8988T (cell line): ENCODE data around the gene COMMD8.
"Not testable (repeated sequence)": the region's sequence is repeated elsewhere in the genome, so short reads cannot be mapped to it uniquely, and the experiment has no call there.

Experiments used
- DNase-seq: peaks from one replicate; pipeline ENCODE4 v3.0.0; 2011

Gene COMMD8

DNA sequence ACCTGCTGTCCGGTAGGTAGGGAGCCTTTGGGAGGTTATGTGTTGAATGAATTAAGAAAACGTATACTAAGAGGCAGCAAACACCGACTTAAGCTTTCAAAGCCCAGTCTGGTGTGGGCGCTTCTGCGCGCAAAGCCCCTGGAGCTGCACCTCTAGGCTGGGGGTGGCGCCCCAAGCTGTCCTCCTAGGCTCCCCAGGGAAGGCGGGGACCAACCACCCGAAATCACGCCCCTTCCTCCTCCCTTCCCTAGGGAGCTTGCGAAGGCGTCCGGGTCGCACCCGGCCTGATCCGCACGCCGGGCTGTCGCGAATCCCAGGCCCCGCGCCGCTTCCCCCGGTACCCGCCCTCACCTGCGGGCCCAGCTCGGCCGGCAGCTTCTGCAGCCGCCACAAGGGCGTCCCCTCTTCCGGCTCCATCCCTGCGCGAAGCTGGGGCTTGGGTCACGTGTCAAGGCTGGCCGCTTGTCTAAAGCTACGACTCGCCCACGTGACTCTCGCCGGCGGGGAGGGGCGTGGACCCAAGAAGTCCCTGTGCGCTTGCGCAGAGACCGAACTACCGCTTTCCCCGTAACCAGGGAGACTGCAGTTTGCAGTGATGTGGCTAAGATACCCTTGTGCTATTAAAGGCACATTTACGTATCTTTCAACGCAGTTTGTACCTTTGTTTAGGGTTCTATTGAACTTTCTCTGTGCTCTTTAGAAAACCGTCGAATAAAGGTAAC lies at the start of gene COMMD8:
Gene COMMD8, minus strand, starts transcription at position 468 of the 722 bp plus-strand sequence. Its CDS starts 51 bp downstream, at position 417.
- peak; percentile 49 for DNase-seq

DNA sequence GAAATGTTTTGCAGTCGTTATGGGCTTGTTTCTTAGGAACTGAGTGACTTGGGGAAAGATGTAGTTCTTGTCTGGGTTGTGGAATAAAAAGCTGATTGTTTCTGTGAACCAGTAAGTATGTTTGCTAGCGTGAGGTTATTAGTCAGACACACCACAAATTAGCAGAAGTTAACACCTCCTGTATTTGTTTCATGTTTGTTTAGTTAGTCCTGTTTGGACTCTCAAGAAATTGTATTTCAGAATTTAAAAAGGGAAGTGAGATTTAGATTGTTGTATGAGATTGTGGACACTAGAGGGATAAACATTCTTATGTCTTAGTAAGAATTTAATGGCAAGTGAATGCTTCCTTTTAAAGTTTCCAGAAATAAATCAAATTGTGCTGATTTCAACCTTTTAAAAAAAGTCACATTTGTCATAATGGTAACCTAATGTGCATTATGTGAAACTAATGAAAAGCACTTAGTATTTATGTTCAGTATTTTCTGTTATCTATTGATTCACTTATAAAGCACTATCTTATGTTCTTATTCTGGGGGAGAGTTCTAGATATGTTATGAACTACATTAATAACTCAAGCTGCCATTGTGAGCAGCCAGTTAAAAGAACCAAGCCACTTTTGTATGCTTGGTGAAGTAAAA lies 47.1 kb upstream of the COMMD8 start:
- DNase-seq, result no peak

DNA sequence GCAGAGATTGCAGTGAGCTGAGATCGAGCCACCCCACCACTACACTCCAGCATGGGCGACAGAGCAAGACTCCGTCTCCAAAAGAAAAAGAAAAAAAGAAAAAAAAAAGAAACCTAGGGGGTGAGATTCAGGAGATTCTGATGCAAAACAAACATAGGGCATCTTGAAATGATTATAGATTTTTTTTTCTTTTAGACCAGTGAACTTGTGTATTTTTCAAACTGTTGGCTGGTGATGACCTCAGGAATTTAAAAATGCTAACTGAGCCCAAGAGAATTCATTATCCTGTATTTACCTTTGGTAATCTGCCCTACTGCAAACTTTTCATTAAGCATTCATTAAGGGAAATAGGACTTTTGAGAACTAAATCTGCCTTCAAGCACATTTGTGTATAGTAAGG lies 42.2 kb upstream of the COMMD8 start:
- DNase-seq, result no peak

DNA sequence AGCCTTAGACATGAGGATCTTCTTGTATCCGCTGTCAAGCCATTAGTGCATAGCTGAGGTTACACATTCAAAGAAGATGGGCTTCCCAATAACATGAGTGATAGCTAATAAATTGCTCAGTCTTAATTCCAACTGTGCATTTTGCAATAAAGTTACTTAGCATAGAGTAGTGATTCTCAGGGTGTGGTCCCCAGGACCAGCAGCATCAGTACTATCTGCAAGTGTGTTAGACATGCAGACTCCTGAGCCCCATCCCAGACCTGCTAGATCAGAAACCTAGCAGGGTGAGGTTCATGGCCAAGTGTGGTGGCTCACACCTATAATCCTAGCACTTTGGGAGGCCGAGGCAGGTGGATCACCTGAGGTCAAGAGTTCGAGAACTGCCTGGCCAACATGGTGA lies 41.6 kb upstream of the COMMD8 start:
- no peak for DNase-seq

DNA sequence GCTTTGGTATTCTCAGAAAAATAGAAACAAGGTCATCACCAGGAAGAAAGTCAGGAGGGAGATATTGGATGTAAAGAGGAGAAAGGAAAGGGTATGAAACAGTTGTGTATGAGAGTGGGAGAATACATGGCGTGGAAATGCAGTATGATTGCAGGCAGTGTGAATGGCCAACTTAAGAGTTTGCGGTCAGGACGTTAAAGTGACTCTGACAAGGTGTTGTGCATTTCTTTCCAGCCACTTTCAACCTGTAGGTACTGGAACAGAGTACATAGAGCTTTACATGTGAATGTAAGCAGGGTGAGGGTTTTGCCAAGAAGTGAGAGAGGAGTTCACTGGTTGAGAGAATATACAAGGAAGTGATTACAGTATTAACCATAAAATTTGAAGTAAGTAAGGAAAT lies 37.3 kb upstream of the COMMD8 start:
- DNase-seq, result no peak

DNA sequence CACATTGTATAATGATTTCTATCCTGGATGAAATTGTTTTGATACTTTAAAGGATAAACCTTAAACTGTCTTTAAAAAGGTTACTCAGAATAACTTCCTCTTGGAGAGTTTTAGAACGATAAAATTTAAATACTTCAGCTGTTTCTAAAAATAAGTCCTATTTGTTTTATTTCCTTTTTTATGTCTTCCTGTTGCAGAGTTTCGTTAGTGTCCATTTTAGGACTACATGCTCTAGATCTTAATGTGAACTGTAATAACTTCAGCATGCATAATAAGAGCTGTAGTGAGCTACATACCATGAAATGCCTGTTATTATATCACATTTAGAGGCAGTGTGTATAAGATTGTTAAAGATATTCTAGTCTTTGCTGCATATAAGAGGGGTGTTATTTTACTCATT lies 36.2 kb upstream of the COMMD8 start:
- DNase-seq, result no peak

DNA sequence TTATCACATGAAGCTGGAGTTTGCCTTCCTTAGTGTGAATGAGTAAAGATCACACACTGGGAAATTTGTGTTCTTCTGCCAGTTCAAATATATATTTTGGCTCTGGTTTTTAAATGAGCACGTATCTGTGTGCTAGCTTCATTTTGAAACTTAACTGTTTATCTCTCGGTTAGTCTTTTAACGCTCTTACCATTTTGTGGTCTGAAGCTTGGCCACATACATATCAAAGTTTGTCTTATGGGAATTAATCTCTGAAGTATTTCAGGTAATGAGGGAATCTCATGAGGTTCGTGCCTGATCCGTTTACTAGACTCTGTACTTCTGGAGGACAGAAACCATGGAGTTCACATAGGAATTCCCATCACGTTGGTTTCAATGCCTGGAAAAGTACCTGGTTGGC lies 35.4 kb upstream of the COMMD8 start:
- no peak for DNase-seq

DNA sequence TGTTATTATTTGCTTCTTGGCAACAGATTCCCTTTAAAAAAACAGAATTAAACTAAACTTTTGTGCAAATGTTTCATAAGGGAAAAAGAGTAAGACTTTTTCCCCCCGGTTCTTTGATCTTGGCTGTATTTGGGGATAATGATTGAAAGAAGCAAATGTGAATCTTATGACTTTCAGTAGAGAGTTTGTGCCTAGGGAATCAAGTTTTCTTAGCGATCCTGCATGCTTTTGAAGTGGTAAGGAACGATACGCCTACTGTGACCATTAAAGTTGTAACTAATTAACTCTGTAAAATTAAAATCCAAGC lies 30.6 kb upstream of the COMMD8 start:
- DNase-seq, result no peak

DNA sequence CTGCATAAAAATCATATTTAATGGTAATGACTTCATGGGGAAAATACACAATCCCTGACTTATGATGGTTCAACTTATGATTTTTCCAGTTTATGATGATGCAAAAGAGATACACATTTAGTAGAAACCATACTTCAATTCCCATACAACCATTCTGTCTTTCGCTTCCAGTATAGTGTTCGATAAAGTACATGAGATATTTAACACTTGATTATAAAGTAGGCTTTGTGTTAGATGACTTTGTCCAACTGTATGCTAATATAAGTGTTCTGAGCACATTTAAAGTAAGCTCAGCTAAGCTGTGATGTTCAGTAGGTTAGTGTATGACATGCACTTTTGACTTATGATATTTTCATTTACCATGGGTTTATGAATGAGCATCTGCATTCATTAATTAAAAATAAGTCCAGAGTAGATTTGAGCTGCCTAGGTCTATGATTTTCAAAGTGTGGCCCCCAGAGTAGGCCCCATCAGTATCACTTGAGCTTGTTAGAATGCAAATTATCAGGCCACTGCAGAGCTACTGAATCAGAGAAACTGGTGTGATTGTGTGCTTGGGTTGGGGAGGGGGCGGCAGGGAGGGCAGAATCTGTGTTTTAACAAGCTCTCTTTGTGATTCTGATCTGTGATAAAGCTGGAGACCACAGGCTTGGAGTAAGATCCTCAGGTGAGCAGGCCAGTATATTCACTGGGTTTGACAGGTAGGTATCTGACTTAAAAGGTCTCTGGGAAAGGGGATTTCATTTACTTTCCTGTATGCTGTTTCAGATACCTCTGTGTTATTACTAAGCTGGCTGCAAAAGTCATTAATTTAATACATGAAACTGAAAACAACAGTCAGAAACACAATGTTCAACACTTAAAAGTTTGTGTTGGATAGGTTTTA lies 30.0 kb upstream of the COMMD8 start:
- DNase-seq, result no peak

DNA sequence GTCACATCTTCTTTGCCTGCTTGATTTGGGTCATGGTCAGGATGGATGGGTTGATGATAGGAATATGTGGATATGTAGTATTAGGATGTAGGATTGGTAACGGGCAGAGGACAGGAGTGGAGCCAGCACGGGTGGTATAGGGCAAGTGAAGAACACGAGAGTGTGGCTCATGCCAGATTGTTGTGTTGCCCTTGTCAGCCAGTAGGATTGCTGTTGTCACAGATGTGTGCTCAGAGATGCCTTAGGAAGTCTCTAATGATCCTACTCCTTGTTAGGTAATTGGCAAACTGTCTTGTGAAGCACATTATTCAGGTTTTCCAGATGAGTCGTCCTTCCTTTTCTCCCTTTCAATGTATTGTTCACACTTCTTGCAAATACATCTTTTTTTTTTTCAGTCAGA lies 27.0 kb upstream of the COMMD8 start:
- DNase-seq, result no peak

DNA sequence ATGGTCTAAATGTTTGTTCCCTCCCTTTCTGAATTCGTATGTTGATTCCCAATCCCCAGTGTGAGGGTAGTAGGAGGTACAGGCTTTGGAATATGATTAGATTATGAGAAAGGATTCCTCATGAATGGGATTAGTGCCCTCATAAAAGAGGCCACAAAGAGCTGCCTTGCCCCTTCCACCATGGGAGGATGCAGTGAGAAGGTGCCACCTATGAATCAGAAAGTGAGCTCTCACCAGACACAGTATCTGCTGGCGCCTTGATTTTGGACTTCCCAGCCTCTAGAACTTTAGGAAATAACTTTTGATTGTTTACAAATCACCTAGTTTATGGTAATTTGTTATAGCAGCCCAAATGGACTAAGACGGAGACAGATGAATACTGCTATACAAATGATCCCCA lies 25.2 kb upstream of the COMMD8 start:
- no peak for DNase-seq

DNA sequence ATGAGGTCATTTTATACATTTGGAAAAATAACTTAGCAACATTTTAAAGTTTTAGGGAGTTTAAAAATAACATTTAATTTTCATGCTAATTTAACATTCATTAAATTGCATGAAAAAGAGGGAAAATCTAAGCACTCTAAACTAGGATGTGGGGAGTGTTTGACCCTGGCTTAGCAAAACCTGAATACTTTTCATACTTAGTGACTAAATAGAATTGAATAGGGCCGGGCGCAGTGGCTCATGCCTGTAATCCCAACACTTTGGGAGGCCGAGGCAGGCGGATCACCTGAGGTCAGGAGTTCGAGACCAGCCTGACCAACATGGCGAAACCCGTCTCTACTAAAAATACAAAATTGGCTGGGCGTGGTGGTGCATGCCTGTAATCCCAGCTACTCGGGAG lies 23.2 kb upstream of the COMMD8 start:
- not testable (repeated sequence) for DNase-seq

DNA sequence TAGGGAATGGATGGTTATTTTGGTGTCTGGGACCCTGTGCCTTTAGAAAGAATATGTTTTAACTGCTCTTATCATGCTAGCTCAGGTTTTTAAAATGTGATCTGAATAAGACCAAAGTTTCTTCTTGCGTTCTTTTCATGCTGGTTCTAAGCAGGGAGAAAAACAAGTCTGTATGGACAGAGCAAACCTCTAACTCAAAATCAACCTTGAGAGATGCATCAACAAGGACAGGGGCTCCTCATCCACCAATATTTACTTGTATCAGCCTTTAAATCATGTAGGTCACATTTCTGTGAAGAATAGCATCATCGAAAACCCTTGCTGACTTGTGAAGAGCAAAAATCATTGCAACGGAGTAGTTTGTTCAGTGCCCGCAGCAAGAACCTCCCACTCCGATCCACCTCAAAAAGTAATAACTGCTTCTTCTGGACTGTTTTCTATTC lies 22.8 kb upstream of the COMMD8 start:
- no peak for DNase-seq

DNA sequence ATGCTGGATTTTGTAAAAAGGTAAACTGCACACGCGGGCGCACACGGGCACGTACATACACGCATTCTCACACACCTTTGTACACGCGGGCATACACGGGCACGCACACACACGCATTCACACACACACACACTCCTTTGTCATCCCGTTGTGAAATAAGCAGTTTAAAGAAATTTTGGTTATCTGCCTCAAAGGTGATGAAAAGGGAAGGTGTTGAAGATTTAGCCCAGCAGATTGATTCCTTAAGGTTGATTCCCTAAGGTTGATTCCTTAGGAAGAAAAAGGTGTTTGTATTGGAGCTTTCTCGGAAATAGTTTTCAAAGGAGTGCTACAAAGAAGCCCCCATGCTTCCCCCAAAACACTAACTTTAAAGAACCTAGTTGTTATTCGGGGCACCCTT lies 22.3 kb upstream of the COMMD8 start:
- DNase-seq, result no peak

DNA sequence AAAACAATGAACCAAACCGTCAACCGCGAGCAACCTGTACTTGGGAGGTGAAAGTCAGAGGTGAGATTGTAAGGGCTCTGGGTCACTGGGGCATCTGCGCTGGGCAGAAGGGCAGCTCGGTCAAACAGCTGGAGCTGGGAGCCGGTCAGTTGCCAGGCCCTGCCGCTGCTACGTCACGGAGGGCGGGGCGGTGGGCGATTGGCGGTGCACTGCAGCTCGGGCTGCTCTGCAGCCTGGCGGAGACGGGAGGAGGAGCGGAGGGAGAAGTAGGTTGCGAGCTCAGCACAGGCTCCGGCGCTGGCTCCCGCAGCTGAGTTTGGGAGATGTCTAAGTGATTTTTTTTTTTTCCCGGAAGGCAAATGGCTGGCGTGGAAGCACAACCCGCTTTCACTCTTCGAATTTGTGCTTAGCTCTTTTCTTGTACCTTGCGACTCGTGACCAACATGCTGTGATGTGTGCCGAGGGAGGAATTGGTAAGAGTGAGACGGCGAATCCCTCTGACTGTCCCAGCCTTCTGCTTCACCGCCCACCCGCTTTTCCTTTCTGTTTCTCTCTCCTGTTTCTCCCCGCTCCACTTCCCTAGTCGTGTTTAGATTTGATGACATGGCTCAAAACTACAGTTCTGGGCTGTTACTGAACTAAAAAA lies 21.7 kb upstream of the COMMD8 start, which contains the start of gene ATP10D:
Gene ATP10D, plus strand, starts transcription at position 229 of the 646 bp plus-strand sequence. CDS start 27,266 bp downstream, outside the sequence.
- peak; percentile 33 for DNase-seq

DNA sequence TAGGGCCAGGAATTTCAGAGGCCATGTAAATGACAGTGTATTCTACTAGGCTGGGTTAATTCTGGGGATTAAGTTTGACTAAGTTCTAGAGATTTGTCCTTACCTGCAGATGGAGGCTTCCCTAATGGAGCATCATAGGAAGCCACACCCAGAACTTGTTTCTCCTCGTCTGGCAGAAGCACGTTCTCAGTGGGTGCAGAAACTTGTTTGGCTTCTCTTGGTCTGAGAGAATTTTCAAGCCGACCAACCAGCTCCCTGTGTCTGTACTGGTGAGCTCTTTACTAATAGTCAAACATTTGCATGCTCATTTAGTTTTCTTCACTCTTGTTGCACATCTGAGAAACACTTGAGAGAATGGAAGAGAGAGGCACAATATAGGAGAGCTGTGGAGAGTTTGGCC lies 20.7 kb upstream of the COMMD8 start:
- no peak for DNase-seq

DNA sequence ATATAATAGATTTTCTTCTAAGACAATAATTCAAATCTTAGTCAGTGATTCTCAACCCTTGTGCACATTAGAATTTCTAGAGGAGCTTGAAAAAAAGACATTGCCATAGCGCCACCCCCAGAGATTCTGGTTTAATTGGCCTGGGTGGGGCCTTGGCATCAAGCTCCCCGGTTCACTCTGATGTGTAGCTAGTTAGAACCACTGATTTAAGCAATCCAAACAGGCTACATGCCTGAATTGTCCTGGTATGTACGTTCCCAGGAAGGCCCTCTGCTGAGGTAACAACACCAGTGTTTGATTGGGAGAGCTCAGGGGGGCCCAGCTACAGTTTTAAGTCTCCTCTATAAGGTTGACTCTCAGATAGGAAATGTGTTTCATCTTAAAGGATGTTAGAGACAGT lies 20.2 kb upstream of the COMMD8 start:
- no peak for DNase-seq

DNA sequence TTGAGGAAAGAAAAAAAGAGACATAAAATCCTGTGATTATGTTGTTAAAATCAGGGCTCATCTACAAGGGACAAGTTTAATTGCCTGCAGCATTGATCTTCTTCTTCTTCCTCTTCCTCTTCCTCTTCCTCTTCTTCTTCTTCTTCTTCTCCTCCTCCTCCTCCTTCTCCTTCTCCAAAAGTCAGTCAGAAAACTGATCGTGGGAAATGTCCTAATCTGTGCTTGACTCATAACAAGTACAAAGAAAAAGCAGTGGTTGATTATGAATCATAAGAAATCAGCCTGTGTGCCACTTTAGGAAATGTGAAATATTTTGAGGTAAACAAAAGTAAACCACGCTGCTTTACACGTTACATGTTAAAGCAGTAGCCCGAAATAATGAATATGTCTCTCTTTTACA lies 18.8 kb upstream of the COMMD8 start:
- DNase-seq, result no peak

DNA sequence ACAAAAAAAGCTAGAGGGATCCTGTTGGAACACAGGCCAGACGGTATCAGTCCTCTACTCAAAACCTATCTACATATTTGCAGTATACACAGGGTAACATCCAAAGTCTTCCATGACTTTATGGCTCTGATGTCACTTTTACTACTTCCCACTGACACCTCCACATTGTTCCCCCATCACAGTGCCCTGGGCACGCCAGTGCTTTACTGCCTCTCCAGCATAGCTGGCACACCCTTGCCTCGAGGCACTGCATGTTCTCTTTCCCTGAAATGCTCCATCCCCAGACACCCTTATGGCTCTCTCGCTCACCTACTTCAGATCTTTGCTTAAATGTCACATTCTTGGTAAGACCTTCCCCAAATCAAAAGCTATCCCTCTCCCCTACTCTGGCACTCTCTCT lies 15.3 kb upstream of the COMMD8 start:
- DNase-seq, result no peak

DNA sequence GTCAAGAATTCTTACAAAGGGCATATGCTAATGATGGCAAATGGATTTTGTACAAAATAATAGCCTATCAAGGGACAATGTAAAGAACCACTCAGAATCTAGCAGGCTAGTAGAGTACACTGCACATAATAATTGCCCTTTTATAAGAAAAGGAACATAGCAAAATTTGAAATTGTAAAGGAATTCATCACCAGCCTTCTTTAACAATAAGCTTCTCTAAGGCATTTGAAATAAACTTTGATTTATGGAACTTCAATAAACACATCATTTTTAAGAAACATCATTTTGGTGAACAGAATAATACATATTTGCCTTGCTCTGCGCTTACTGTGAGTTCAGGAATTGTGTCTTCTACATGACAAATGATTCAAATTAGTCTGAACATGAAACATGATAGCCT lies 11.9 kb upstream of the COMMD8 start:
- DNase-seq, result no peak

DNA sequence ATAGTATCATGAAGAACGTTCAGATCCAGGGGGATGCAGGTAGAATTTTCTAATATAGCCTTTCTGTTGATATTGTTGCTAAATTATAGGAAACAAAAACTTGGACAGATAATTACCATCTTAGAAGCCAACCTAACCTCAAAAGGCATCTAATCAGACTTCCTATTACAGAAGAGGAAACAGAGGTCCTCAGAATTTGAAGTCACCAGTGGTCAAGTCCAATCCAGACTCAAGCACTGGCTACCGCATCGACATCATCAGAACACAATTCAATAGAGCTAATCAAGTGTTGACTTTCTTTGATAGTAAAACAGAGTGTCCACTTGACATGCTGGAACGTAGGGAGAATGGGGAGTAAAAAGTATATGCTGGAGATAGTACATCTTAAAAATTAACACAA lies 11.3 kb upstream of the COMMD8 start:
- no peak for DNase-seq

DNA sequence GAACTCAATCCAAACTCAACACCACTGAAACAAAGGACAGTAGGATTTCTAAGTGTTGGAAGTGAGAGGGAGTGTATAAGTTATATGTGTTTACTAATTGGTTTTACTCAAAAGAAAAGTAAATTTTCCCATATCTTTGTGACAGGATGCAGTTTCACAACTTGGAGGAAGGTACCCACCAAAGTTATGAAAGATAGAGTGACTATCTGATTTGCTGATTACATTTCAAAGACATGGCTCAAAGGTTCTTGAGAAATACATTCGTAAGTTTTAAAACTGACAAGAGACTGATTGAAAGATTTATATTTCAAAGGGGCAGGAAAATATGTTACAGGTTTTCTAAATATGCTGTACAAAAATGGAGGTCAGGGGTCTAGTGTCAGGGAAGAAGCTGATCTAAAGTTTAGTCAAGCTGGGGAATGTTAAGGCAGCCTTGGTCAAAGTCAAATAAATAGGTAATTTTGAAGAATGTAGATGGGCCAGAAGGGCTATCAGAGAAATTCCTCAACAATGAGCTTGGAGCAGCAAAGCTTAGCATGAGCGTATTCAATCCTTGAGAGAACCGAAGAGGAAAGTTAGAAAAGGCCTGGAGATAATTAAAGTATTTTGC lies 9.7 kb upstream of the COMMD8 start:
- DNase-seq, result no peak

DNA sequence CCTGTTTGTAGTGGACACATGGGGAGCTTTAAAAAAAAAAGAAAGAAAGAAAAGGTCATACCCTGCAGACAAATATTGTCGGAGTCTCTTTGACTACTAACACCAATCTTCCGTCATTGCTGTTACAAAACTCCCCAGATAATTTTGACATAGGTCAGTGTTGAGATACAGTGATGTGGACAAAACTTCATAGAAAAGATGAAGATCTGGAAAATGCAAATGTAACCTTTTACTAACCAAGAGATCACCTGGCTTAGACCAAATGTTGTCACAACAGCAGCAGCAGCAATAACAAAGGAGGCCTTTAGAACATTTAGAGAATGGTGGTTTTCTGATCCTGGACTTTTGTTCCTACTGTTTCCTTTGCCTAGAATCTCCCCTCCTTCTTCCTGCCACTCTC lies 8.1 kb upstream of the COMMD8 start:
- DNase-seq, result no peak
